ENCODE results near the gene PSEN1.

GRCh38 chr14:73136387-73137225, at the start of gene PSEN1:
- TF ChIP-seq POLR2AphosphoS5 (IDR thresholded peaks at IDR 0.05) (peak; percentile 86 to 97 (median 88)), CTCF (IDR thresholded peaks at IDR 0.05) (no peak), POLR2A (IDR thresholded peaks at IDR 0.05) (peak; percentile 73)
